Gastrocnemius medialis (tissue), 4 donors: Measurements from ENCODE around the gene OAT.

ENCODE experiments used
- CTCF ChIP-seq, 5 experiments: fragments of 450-650 bp in 3 of 5; fragments of 200-600 bp in 2 of 5; sonication (generic) in 2 of 5; IDR thresholded peaks in 4 of 5; conservative IDR thresholded peaks in 1 of 5; 1 replicate in 4 of 5; 2 replicates in 1 of 5; pipeline ENCODE4 v1.5.1; 2016 to 2019; ENCODE audit warnings: antibody characterized with exemption in 5 of 5, mild to moderate bottlenecking in 3 of 5, moderate library complexity in 3 of 5
- POLR2A ChIP-seq, 2 donors: fragments of 450-650 bp; IDR thresholded peaks; one replicate each; pipeline ENCODE4 v1.6.1; 2017; ENCODE audit warnings: antibody characterized with exemption in 2 of 2, mild to moderate bottlenecking in 2 of 2, moderate library complexity in 2 of 2

DNA sequence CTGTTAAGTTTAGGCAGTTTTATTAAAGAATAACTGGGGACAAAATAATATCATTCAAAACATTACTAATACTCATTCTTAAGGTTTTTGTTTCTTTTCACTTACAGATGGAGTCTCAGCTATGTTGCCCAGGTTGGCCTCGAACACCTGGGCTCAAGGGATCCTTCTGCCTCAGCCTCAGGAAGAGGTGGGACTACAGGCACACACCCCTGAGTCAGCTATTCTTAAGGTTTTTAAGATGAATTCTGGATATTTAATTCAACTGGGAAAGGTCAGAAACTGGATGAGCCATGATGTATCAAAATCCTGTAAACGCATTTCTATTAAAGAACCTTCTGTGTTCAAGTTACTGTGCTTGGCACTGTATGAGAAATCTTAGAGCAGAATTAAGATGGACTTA is 3.5 kb downstream of the OAT start:
- TF ChIP-seq CTCF (IDR thresholded peaks at IDR 0.05 in 4 of 5, conservative IDR thresholded peaks at IDR 0.05 in 1 of 5) (no peak), POLR2A (IDR thresholded peaks at IDR 0.05) (no peak)
